ENCODE results near the gene COA1. TPM values are rescaled to one million over a fixed set of nuclear protein-coding genes. Genes with fewer than 3 reads are reported as not detected.

The COA1 gene
- total RNA-seq, 6 experiments from 2014 or later: 52.5 to 61.5 (median 57.3) TPM

GRCh38 chr7:43697690-43698089 is 31.6 kb downstream of the COA1 start:
- no peaks in the 10 kb centered on the region for H3K27me3 Mint-ChIP-seq (ENCODE audit: insufficient read depth)
- peak overlapping the region; percentile 75 for H3K27ac Mint-ChIP-seq
- no peaks in the 10 kb centered on the region for H3K9me3 Mint-ChIP-seq
- TF ChIP-seq CTCF (IDR thresholded peaks at IDR 0.05): no peak
- peaks cover 54% of the 10 kb centered on the region for H3K4me1 Mint-ChIP-seq (ENCODE audit: low read depth)
- no peaks in the 10 kb centered on the region for H3K36me3 Mint-ChIP-seq (ENCODE audit: low read depth)
- no peak overlapping the region; the same call in 1 of the 2 replicates for H3K4me3 Mint-ChIP-seq
- no peak for DNase-seq

GRCh38 chr7:43695365-43695764 is 34.0 kb downstream of the COA1 start:
- Mint-ChIP-seq H3K27ac (no peak overlapping the region), H3K4me3 (no peak overlapping the region), H3K4me1 (ENCODE audit: low read depth) (peaks cover 36% of the 10 kb centered on the region), H3K27me3 (ENCODE audit: insufficient read depth) (no peaks in the 10 kb centered on the region), H3K9me3 (no peaks in the 10 kb centered on the region), H3K36me3 (ENCODE audit: low read depth) (no peaks in the 10 kb centered on the region)
- no peak for DNase-seq
- no peak for TF ChIP-seq CTCF (IDR thresholded peaks at IDR 0.05)

GRCh38 chr7:43694399-43694748 is 34.9 kb downstream of the COA1 start:
- no peak overlapping the region for H3K4me3 Mint-ChIP-seq
- no peaks in the 10 kb centered on the region for H3K36me3 Mint-ChIP-seq (ENCODE audit: low read depth)
- peaks cover 32% of the 10 kb centered on the region for H3K4me1 Mint-ChIP-seq (ENCODE audit: low read depth)
- no peak overlapping the region for H3K27ac Mint-ChIP-seq
- no peaks in the 10 kb centered on the region for H3K9me3 Mint-ChIP-seq
- peak; percentile 91 for DNase-seq
- TF ChIP-seq CTCF (IDR thresholded peaks at IDR 0.05): no peak
- no peaks in the 10 kb centered on the region for H3K27me3 Mint-ChIP-seq (ENCODE audit: insufficient read depth)

- Mint-ChIP-seq H3K27ac (no peak overlapping the region), H3K27me3 (ENCODE audit: insufficient read depth) (no peaks in the 10 kb centered on the region), H3K36me3 (ENCODE audit: low read depth) (no peaks in the 10 kb centered on the region), H3K4me3 (no peak overlapping the region), H3K4me1 (ENCODE audit: low read depth) (peaks cover 32% of the 10 kb centered on the region), H3K9me3 (no peaks in the 10 kb centered on the region)
- no peak for TF ChIP-seq CTCF (IDR thresholded peaks at IDR 0.05)
- peak; percentile 79 for DNase-seq
Observed at GRCh38 chr7:43693687-43694398, 35.5 kb downstream of the COA1 start.

- Mint-ChIP-seq H3K4me3 (no peak overlapping the region), H3K36me3 (ENCODE audit: low read depth) (peaks cover 4% of the 10 kb centered on the region), H3K4me1 (ENCODE audit: low read depth) (peaks cover 32% of the 10 kb centered on the region), H3K27me3 (ENCODE audit: insufficient read depth) (no peaks in the 10 kb centered on the region), H3K9me3 (peaks cover 3% of the 10 kb centered on the region; the same call in 1 of the 2 replicates), H3K27ac (no peak overlapping the region)
- peak; percentile 19 for DNase-seq
- peak; percentile 30; the same call in 1 of the 2 replicates for TF ChIP-seq CTCF (IDR thresholded peaks at IDR 0.05)
Observed at GRCh38 chr7:43692582-43693373, 36.5 kb downstream of the COA1 start.
